GM12878 (cell line): ENCODE data around the gene C11orf91. TPM values are rescaled to one million over a fixed set of nuclear protein-coding genes. Genes with fewer than 3 reads are reported as not detected.

Experiments used
- ATAC-seq: fragments of 200-7000 bp; cut with Tn5 transposase; 3 replicates; pipeline ENCODE4 v1.9.1; 2020; ENCODE audit warnings: mild to moderate bottlenecking, moderate library complexity
- BruUV-seq: library from RNA; stranded (reverse); fragments of 400-500 nt; replicated peaks from 2 replicates; lab custom pipeline; 2021; lab: Mats Ljungman, UMichigan
- CTCF ChIA-PET: fragments of 300-600 bp; sonication (Branson Sonifier 250); formaldehyde crosslinking; extraction: SDS; loops from one replicate; lab custom pipeline; 2021; ENCODE audit warnings: inconsistent platforms; lab: Yijun Ruan, JAX
- POLR2A ChIA-PET: fragments of 350-600 bp; formaldehyde crosslinking; extraction: SDS; loops from one replicate; lab custom pipeline; 2021; ENCODE audit warnings: inconsistent platforms; lab: Charles Lee
- RAD21 ChIA-PET: fragments of 300-600 bp; sonication (Branson Sonifier 250); formaldehyde crosslinking; loops from one replicate; lab custom pipeline; 2023; ENCODE audit warnings: antibody characterized with exemption; ENCODE audit not compliant: unreplicated experiment; lab: Charles Lee
- SMC1A ChIA-PET: fragments of 300-600 bp; sonication (Branson Sonifier 250); formaldehyde crosslinking; loops from one replicate; lab custom pipeline; 2023; ENCODE audit not compliant: unreplicated experiment, uncharacterized antibody; lab: Charles Lee
- DNase-seq: peaks from one replicate; pipeline ENCODE4 v3.0.0-alpha.2; 2011; ENCODE audit warnings: low read depth, low spot score
- FAIRE-seq: peaks from 3 replicates; lab custom pipeline; 2011; peaks lifted over from hg19 to GRCh38; lab: Jason Lieb, UNC
- H2AFZ ChIP-seq: 2 replicates; pipeline ENCODE4 v1.6.0; 2011; ENCODE audit warnings: low read depth, low read length, control low read depth; ENCODE audit not compliant: control insufficient read depth
- H3K27ac ChIP-seq: 2 replicates; pipeline ENCODE4 v1.5.1; 2011; ENCODE audit warnings: control low read depth; ENCODE audit not compliant: control insufficient read depth, insufficient read depth
- H3K27me3 ChIP-seq, 2 experiments: replicated peaks in 1 of 2; 2 replicates each; pipeline versions ENCODE4 v1.6.0 to v1.6.1; 2011; ENCODE audit warnings: low read length in 1 of 2; ENCODE audit not compliant: control insufficient read depth in 2 of 2, insufficient read depth in 2 of 2
- H3K36me3 ChIP-seq, 2 experiments: 2 replicates each; pipeline ENCODE4 v1.5.1; 2011; ENCODE audit warnings: low read length in 1 of 2; ENCODE audit not compliant: control insufficient read depth in 2 of 2, insufficient read depth in 2 of 2
- H3K4me1 ChIP-seq: 2 replicates; pipeline ENCODE4 v1.6.1; 2011; ENCODE audit warnings: mild to moderate bottlenecking, low read length, moderate library complexity, mixed read lengths; ENCODE audit not compliant: control insufficient read depth, insufficient read depth
- H3K4me2 ChIP-seq: 2 replicates; pipeline ENCODE4 v1.6.0; 2011; ENCODE audit warnings: control low read depth; ENCODE audit not compliant: control insufficient read depth, insufficient read depth
- H3K4me3 ChIP-seq: fragments of 200-600 bp; sonication (generic); 2 replicates; pipeline ENCODE4 v1.5.1; 2016
- H3K79me2 ChIP-seq: 2 replicates; pipeline ENCODE4 v1.6.0; 2011; ENCODE audit warnings: low read length; ENCODE audit not compliant: control insufficient read depth, insufficient read depth
- H3K9ac ChIP-seq: 2 replicates; pipeline ENCODE4 v1.8.0; 2011; ENCODE audit warnings: low read length, control low read depth, mixed read lengths; ENCODE audit not compliant: control insufficient read depth, insufficient read depth
- H3K9me3 ChIP-seq: replicated peaks from 3 replicates; pipeline ENCODE4 v1.5.1; 2011; ENCODE audit warnings: mild to moderate bottlenecking, low read length; ENCODE audit not compliant: control insufficient read depth, insufficient read depth
- H4K20me1 ChIP-seq: 2 replicates; pipeline ENCODE4 v1.6.0; 2011; ENCODE audit not compliant: control insufficient read depth, insufficient read depth
- BACH1 ChIP-seq: fragments of 450-650 bp; IDR thresholded peaks from 2 replicates; pipeline ENCODE4 v1.6.1; 2017; ENCODE audit warnings: mild to moderate bottlenecking, borderline replicate concordance
- HSF1 ChIP-seq: fragments of 150-350 bp; IDR thresholded peaks from 2 replicates; pipeline ENCODE4 v1.6.1; 2014; ENCODE audit warnings: mild to moderate bottlenecking, low read depth, low read length
- POLR2AphosphoS5 ChIP-seq: IDR thresholded peaks from 2 replicates; pipeline ENCODE4 v1.6.1; 2011; ENCODE audit warnings: mild to moderate bottlenecking, low read length, inconsistent platforms
- ZBED1 ChIP-seq: IDR thresholded peaks from 2 replicates; pipeline ENCODE4 v1.6.1; 2016; ENCODE audit warnings: borderline replicate concordance
- WGBS: methylation state at CpG from one replicate; pipeline ENCODE4 v1.1.6; 2016; ENCODE audit warnings: low lambda C conversion rate; ENCODE audit not compliant: insufficient replicate concordance, insufficient coverage; ENCODE audit errors: missing lambda C conversion rate; 5-methylcytosine and 5-hydroxymethylcytosine counted together
- in situ Hi-C: fragments of 300-500 bp; cut with MboI; formaldehyde crosslinking; loops from 9 replicates; pipeline ENCODE4 v1.14.3; 2018; ENCODE audit warnings: mixed read lengths
- intact Hi-C: fragments of 100-400 bp; cut with micrococcal nuclease; formaldehyde crosslinking; loops from one replicate; pipeline ENCODE4 v1.14.2; 2022; ENCODE audit not compliant: unreplicated experiment
- polyA plus RNA-seq, 11 experiments: library from polyadenylated mRNA; depleted of rRNA in 4 of 11; unstranded in 6 of 11; stranded (reverse) in 5 of 11; fragments of >200 nt; fragmentation: Nextera tagmentation in 4 of 11; fragmentation: Illumina TruSeq in 1 of 11; extraction: Ambion mirVana in 4 of 11; extraction: Trizol in 1 of 11; gene quantifications; 1 replicate in 1 of 11; 2 replicates in 10 of 11; pipeline versions ENCODE4 v1.2.1 to v1.2.3, GENCODE V29; 2011 to 2016; ENCODE audit warnings: inconsistent platforms in 2 of 11, missing spikeins in 2 of 11, low read depth in 1 of 11
- total RNA-seq, 4 experiments: library from RNA; depleted of rRNA in 3 of 4; stranded (reverse); fragments of >200 nt in 3 of 4; fragmentation: Illumina TruSeq in 1 of 4; extraction: Trizol in 1 of 4; gene quantifications; 2 replicates each; pipeline versions ENCODE4 v1.2.1 to v1.2.3, GENCODE V29; 2013 to 2021
- TF ChIP-seq, protein P1 (sequence below): IDR thresholded peaks from 2 replicates; pipeline ENCODE4 v1.6.1; 2012; ENCODE audit warnings: low read depth, low read length, improper control_type of control experiment
- TF ChIP-seq, protein P2 (sequence below): fragments of 450-650 bp; IDR thresholded peaks from 2 replicates; pipeline ENCODE4 v1.6.1; 2017; ENCODE audit warnings: mild to moderate bottlenecking, low read depth, inconsistent platforms; ENCODE audit not compliant: poor library complexity, severe bottlenecking

The C11orf91 gene
- total and polyA plus RNA-seq, 10 of the 15 experiments (the other 5 are each of a cell fraction or from before 2014, with no cell fraction given): not detected

DNA sequence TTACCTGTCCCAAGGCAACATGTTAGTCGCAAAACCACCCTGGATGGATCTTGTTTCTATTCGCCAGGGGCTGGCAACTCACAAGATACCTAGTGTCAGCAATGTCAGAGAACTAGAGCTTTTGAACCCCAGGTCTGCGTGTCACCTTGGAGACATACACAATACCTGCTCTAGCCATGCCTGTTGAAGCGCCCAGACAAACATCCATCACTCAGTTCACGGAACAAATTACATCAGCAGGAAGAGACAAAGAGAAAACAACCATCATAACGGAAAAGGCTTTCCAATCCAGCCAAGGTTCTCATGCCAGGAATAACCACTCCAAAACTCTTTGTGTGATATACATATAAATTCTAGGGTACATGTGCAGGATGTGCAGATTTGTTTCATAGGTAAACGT, 33.4 kb upstream of the C11orf91 start:
- DNase-seq (no peak), FAIRE-seq (no peak), ATAC-seq (no peak)
- BruUV-seq: no TSS peak
- Histone ChIP-seq H3K9ac (no peak overlapping the region), H3K4me1 (peaks cover 17% of the 10 kb centered on the region), H3K27me3 (no peaks in the 10 kb centered on the region), H3K79me2 (peaks cover 58% of the 10 kb centered on the region), H3K36me3 (peaks cover 0 to 4% of the 10 kb centered on the region in 2 experiments; a peak in 1 of 4 replicates), H2AFZ (no peak overlapping the region), H3K9me3 (no peaks in the 10 kb centered on the region), H3K4me3 (peak overlapping the region; percentile 83), H4K20me1 (no peaks in the 10 kb centered on the region), H3K27ac (no peak overlapping the region; the same call in 1 of the 2 replicates), H3K4me2 (peak overlapping the region; percentile 96)
- CTCF ChIA-PET: interaction anchor here (0.9 to 2.6 kb wide), 4 partner anchors 8 to 17 kb away, joined by 3 to 21 read pairs (median 6); no protein-coding TSS in a partner anchor
- WGBS: 81% methylated on average over 7 of the region's 7 CpGs
- intact Hi-C loops: no loop called here
- SMC1A ChIA-PET: interaction anchor here (0.6 to 5.9 kb wide), 10 partner anchors 8 to 354 kb away, joined by 3 to 43 read pairs (median 3); no protein-coding TSS in a partner anchor
- in situ Hi-C loops: no loop called here
- POLR2A ChIA-PET: interaction anchor here (1.0 to 1.9 kb wide), 5 partner anchors 9 to 41 kb away, joined by 3 to 7 read pairs (median 4); partner anchors contain the start of genes C11orf91 and FBXO3
- RAD21 ChIA-PET: interaction anchor here (1.0 to 3.6 kb wide), 6 partner anchors 9 to 27 kb away, joined by 3 to 22 read pairs (median 8); no protein-coding TSS in a partner anchor
- no peak for TF ChIP-seq HSF1
- TF ChIP-seq, protein P1, sequence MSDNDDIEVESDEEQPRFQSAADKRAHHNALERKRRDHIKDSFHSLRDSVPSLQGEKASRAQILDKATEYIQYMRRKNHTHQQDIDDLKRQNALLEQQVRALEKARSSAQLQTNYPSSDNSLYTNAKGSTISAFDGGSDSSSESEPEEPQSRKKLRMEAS: no peak
- TF ChIP-seq BACH1: no peak
- TF ChIP-seq, protein P2, sequence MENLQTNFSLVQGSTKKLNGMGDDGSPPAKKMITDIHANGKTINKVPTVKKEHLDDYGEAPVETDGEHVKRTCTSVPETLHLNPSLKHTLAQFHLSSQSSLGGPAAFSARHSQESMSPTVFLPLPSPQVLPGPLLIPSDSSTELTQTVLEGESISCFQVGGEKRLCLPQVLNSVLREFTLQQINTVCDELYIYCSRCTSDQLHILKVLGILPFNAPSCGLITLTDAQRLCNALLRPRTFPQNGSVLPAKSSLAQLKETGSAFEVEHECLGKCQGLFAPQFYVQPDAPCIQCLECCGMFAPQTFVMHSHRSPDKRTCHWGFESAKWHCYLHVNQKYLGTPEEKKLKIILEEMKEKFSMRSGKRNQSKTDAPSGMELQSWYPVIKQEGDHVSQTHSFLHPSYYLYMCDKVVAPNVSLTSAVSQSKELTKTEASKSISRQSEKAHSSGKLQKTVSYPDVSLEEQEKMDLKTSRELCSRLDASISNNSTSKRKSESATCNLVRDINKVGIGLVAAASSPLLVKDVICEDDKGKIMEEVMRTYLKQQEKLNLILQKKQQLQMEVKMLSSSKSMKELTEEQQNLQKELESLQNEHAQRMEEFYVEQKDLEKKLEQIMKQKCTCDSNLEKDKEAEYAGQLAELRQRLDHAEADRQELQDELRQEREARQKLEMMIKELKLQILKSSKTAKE: no peak
- no peak for TF ChIP-seq ZBED1
- 0 out of 2 replicates have a peak, but pooled peaks have one; percentile 28 for TF ChIP-seq POLR2AphosphoS5
